Suprapubic skin (tissue), 4 donors: ENCODE results near the gene GBGT1. TPM values are rescaled to one million over a fixed set of nuclear protein-coding genes. Genes with fewer than 3 reads are reported as not detected.

Experiments
- DNase-seq, 2 donors: peaks; one replicate each; pipeline ENCODE4 v3.0.0-alpha.2; 2019; ENCODE audit warnings: low spot score in 2 of 2
- H3K27ac ChIP-seq: fragments of 200-600 bp; sonication (generic); one replicate; pipeline ENCODE4 v1.5.1; 2019
- H3K27me3 ChIP-seq: fragments of 200-600 bp; sonication (generic); one replicate; pipeline ENCODE4 v1.5.1; 2019
- H3K36me3 ChIP-seq: fragments of 200-600 bp; sonication (generic); one replicate; pipeline ENCODE4 v1.5.1; 2019
- H3K4me1 ChIP-seq: fragments of 200-600 bp; sonication (generic); one replicate; pipeline ENCODE4 v1.5.1; 2019
- H3K4me3 ChIP-seq: fragments of 200-600 bp; sonication (generic); one replicate; pipeline ENCODE4 v1.5.1; 2019; ENCODE audit warnings: mild to moderate bottlenecking
- H3K9me3 ChIP-seq: fragments of 200-600 bp; sonication (generic); one replicate; pipeline ENCODE4 v1.5.1; 2019
- EP300 ChIP-seq: sonication (generic); formaldehyde crosslinking; IDR thresholded peaks from one replicate; pipeline ENCODE4 v1.6.1; 2017; ENCODE audit warnings: antibody characterized with exemption
- POLR2A ChIP-seq, 2 donors: fragments of 450-650 bp; IDR thresholded peaks; one replicate each; pipeline ENCODE4 v1.6.1; 2017; ENCODE audit warnings: antibody characterized with exemption in 2 of 2, mild to moderate bottlenecking in 2 of 2, moderate library complexity in 2 of 2
- POLR2AphosphoS5 ChIP-seq, 3 donors: sonication (generic); formaldehyde crosslinking; IDR thresholded peaks; one replicate each; pipeline ENCODE4 v1.6.1; 2017; ENCODE audit warnings: antibody characterized with exemption in 3 of 3
- WGBS: methylation state at CpG from one replicate; pipeline ENCODE4 v1.1.5; 2018; 5-methylcytosine and 5-hydroxymethylcytosine counted together
- total RNA-seq, 4 donors: library from RNA; depleted of rRNA; stranded (reverse); fragments of >200 nt; gene quantifications; one replicate each; pipeline ENCODE4 v1.1.0, GENCODE V29; 2016
- TF ChIP-seq, protein P1 (sequence below), 2 donors: fragments of 200-600 bp in 1 of 2; fragments of 450-650 bp in 1 of 2; sonication (generic) in 1 of 2; IDR thresholded peaks; one replicate each; pipeline ENCODE4 v1.5.1; 2016 to 2019; ENCODE audit warnings: antibody characterized with exemption in 2 of 2, mild to moderate bottlenecking in 1 of 2, moderate library complexity in 1 of 2

The GBGT1 gene
- total RNA-seq, 4 donors from 2014 or later = 2.6 to 14.6 (median 5.8) TPM

- TF ChIP-seq POLR2A (IDR thresholded peaks at IDR 0.05) = peak in 1 of 2 donors; percentile 44
- TF ChIP-seq, protein P1, sequence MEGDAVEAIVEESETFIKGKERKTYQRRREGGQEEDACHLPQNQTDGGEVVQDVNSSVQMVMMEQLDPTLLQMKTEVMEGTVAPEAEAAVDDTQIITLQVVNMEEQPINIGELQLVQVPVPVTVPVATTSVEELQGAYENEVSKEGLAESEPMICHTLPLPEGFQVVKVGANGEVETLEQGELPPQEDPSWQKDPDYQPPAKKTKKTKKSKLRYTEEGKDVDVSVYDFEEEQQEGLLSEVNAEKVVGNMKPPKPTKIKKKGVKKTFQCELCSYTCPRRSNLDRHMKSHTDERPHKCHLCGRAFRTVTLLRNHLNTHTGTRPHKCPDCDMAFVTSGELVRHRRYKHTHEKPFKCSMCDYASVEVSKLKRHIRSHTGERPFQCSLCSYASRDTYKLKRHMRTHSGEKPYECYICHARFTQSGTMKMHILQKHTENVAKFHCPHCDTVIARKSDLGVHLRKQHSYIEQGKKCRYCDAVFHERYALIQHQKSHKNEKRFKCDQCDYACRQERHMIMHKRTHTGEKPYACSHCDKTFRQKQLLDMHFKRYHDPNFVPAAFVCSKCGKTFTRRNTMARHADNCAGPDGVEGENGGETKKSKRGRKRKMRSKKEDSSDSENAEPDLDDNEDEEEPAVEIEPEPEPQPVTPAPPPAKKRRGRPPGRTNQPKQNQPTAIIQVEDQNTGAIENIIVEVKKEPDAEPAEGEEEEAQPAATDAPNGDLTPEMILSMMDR (IDR thresholded peaks at IDR 0.05) = no peak
- Histone ChIP-seq H3K27me3 (no peaks in the 10 kb centered on the region), H3K4me3 (peak overlapping the region; percentile 93), H3K36me3 (no peaks in the 10 kb centered on the region), H3K4me1 (peaks cover 87% of the 10 kb centered on the region), H3K27ac (peak overlapping the region; percentile 98), H3K9me3 (no peaks in the 10 kb centered on the region)
- no peak for DNase-seq
- WGBS = 17% methylated on average over 2 of the region's 66 CpGs
These were observed 43.1 kb downstream of the GBGT1 start for GRCh38 chr9:133120501-133121197.

GRCh38 chr9:133119846-133120500, 43.7 kb downstream of the GBGT1 start:
- Histone ChIP-seq H3K4me1 (peaks cover 87% of the 10 kb centered on the region), H3K27ac (peak overlapping the region; percentile 98)

DNA sequence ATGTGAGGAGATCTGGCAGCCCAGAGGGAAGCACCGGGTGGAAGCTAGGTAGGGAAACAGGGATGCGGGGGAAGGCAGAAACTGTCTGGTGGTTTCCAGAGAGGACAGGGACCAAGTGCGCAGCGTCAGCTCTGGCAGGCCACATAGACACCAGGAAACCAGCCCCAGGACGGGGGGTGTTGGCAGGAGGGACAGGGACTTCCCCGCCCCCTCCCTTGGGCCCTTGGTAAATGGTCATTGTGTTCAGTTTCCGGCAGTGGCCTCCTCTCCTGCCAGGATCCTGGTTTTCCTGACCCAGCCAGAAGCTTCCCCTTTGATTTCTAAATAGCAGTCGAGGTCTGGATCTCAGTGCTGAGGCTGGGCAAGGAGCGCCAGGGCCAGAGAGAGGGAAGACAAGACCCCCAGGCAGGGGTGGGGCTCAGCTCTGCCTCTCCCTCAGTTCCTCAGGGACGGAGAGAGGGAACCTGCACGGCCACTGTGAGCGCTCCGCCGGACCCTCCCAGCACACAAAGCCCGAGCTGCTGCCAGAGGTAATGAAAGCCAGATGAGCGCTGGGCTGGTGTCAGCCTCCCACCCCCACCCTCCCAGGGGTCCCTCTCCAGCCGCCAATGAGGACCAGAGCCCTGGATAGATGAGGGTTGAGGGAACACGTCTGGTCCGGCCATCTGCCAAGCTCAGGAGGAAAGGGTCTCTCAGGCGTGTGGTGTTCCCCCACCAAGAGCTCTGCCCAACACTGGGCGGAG, 44.4 kb downstream of the GBGT1 start:
- Histone ChIP-seq H3K27ac (peak overlapping the region; percentile 98), H3K27me3 (no peaks in the 10 kb centered on the region), H3K4me1 (peaks cover 88% of the 10 kb centered on the region), H3K36me3 (no peaks in the 10 kb centered on the region), H3K9me3 (no peaks in the 10 kb centered on the region), H3K4me3 (peak overlapping the region; percentile 93)
- DNase-seq = peak in 1 of 2 donors; percentile 87
- WGBS = 4% methylated on average over 18 of the region's 21 CpGs
- TF ChIP-seq EP300 (no peak), POLR2A (IDR thresholded peaks at IDR 0.05) (no peak), POLR2AphosphoS5 (IDR thresholded peaks at IDR 0.05) (no peak)
- TF ChIP-seq, protein P1 (IDR thresholded peaks at IDR 0.05) = no peak

More at GRCh38 chr9:133119846-133120500, 43.7 kb downstream of the GBGT1 start:
- Histone ChIP-seq H3K27me3 (no peaks in the 10 kb centered on the region), H3K4me3 (peak overlapping the region; percentile 93), H3K9me3 (no peaks in the 10 kb centered on the region), H3K36me3 (no peaks in the 10 kb centered on the region)
- TF ChIP-seq POLR2AphosphoS5 (IDR thresholded peaks at IDR 0.05) = no peak
- TF ChIP-seq EP300 = no peak
- TF ChIP-seq, protein P1 (IDR thresholded peaks at IDR 0.05) = no peak
- TF ChIP-seq POLR2A (IDR thresholded peaks at IDR 0.05) = no peak
- 0% methylated on average over 5 of the region's 21 CpGs for WGBS
- DNase-seq = peak in 1 of 2 donors; percentile 86

DNA sequence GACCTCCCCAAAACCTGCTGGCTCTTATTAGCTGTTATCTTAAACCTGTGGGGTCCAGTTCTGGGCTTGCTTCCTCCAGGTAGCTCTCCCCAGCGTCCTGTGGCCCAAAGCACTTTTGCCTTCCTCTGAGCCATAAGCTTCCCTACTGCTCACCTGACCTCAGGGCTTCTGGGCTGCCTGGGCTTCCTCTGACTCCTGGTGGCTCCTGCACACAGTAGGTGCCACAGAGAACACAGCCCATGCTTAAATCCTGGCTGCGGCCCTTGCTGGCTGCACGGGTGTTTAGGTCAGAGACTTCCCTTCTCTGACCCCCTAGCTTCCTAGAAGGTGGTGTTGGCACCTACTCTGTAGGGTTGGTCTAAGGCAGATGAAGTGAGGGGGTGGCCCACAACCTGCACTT, 45.1 kb downstream of the GBGT1 start:
- peak in 1 of 2 donors; percentile 70 for DNase-seq
- Histone ChIP-seq H3K4me3 (peak overlapping the region; percentile 93), H3K27me3 (no peaks in the 10 kb centered on the region), H3K27ac (peak overlapping the region; percentile 98), H3K4me1 (peaks cover 94% of the 10 kb centered on the region), H3K36me3 (no peaks in the 10 kb centered on the region), H3K9me3 (no peaks in the 10 kb centered on the region)
- TF ChIP-seq EP300 (no peak), POLR2AphosphoS5 (IDR thresholded peaks at IDR 0.05) (no peak), POLR2A (IDR thresholded peaks at IDR 0.05) (no peak)
- TF ChIP-seq, protein P1 (IDR thresholded peaks at IDR 0.05) = no peak
- WGBS = 47% methylated on average over 3 of the region's 3 CpGs

- H3K4me1 ChIP-seq = peaks cover 94% of the 10 kb centered on the region
- peak overlapping the region; percentile 98 for H3K27ac ChIP-seq
These were observed 45.6 kb downstream of the GBGT1 start for GRCh38 chr9:133118179-133118520.

More at GRCh38 chr9:133118179-133118520, 45.6 kb downstream of the GBGT1 start:
- WGBS = 64% methylated on average over 3 of the region's 3 CpGs
- Histone ChIP-seq H3K36me3 (no peaks in the 10 kb centered on the region), H3K4me3 (peak overlapping the region; percentile 93), H3K9me3 (no peaks in the 10 kb centered on the region), H3K27me3 (no peaks in the 10 kb centered on the region)
- peak in 1 of 2 donors; percentile 63 for DNase-seq
- TF ChIP-seq POLR2A (IDR thresholded peaks at IDR 0.05) (no peak), EP300 (no peak), POLR2AphosphoS5 (IDR thresholded peaks at IDR 0.05) (no peak)
- TF ChIP-seq, protein P1 (IDR thresholded peaks at IDR 0.05) = no peak
